Measurements from ENCODE around the gene KRTAP1-4.
"Not testable (repeated sequence)": the region's sequence is repeated elsewhere in the genome, so short reads cannot be mapped to it uniquely, and the experiment has no call there.

KRTAP1-4 gene

DNA sequence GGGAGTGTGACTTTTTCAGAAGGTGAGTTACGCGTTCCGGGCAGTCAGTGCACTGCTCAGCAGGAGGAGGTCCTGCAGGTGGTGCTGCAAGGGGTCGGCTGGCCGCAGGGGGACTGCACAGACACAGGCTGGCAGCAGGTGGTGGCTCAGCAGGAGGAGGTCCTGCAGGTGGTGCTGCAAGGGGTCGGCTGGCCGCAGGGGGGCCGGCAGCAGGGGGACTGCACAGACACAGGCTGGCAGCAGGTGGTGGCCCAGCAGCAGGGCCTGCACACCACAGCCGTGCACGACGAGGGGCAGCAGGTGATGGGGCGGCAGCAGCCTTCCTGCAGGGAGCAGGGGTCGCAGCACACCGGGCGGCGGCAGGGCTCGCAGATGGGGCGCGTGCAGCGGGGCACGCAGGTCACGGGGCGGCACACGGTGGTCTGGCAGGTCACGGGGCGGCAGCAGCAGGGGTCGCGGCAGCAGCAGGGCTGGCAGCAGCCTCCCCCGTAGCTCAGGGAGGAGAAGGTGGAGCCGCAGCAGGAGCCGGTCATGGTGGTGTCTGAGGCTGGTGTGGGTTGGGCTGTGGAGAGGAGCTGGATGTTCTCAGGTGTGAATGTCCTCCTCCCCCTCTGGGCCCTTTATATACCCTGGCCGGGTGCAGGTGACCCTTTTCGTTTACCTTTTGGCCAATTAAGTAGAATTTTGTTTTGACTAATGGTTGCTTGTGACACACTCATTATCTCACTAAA is 16.9 kb upstream of the KRTAP1-4 start, which contains the start of gene KRTAP2-1:
Gene KRTAP2-1 (minus strand): TSS at position 582 of the 731 bp plus-strand sequence. CDS start 49 bp downstream, at position 533.
- not testable (repeated sequence) for DNase-seq

DNA sequence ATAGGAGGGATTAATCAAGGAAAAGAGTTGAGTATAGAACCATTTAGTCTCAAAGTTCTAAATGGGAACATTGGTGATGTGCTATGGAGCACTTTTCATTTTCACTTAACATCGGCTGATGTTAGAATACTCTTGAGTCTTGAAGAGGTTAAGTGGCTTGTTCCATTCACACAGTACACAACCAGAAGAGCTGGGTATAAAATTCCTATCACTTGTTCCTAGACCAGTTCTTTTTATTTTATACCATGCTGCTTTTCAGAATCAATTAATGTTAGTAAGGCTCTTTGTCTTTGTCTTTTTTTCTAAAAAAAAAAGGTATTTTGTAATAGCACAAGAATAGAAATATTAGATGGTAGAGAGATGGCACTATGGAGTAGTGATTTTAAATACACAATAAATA is 13.0 kb upstream of the KRTAP1-4 start:
- no peak for DNase-seq

DNA sequence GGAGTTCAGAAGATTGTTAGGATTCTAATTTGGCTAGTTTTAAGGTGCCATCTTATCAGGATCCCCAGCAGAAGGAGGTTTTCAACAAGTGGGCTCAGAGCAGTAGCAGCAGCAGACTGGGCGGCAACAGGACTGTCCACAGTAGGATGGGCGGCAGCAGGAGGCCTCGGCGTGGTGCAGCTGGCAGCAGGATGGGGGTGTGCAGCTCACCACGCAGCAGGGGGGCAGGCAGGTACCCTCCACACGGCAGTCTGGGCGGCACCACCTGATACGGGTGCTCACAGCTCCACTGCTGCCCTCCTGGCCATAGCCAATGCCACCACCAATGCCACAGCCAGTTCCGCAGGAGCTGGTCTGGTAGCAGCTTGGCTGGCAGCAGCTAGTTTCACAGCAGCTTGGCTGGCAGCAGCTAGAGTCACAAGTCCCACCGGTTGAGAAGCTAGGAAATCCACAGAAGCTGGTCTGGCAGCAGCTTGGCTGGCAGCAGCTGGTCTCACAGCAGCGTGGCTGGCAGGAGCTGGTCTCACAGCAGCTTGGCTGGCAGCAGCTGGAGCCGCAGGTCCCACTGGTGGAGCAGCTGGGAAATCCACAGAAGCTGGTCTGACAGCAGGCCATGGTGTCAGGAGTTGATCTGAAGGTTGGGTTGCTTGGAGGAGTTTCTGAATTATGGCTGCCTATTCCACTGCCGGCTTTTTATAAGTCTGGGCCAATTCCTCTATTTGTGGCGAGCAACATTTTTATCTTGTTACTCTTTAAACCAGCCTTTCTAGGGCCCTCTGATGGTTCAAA is 11.0 kb upstream of the KRTAP1-4 start, which contains the start of gene KRTAP1-1:
Gene KRTAP1-1 (minus strand): TSS at position 668 of the 789 bp plus-strand sequence. CDS start 53 bp downstream, at position 615.
- DNase-seq: not testable (repeated sequence)

DNA sequence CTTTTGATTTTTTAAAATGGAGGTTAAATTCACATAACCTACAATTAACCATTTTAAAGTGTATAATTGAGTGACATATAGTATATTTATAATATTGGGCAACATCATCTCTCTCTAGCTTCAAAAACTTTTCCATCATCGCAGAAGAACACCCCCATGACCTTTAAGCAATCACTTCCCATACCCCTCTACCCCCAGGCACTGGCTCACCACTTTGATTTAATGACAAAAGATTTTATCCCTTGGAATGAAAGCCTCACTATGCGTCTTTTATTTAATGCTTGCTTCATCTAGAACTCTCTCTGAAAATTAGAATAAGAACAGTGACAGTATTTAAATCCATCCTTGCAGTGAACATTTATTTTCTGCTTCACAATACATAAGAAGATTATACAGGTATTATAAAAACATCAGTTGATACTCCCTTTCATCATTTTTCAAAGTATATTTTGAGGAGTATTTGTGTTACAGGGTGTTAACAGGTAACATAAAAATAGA is 7.9 kb upstream of the KRTAP1-4 start:
- DNase-seq: no peak

DNA sequence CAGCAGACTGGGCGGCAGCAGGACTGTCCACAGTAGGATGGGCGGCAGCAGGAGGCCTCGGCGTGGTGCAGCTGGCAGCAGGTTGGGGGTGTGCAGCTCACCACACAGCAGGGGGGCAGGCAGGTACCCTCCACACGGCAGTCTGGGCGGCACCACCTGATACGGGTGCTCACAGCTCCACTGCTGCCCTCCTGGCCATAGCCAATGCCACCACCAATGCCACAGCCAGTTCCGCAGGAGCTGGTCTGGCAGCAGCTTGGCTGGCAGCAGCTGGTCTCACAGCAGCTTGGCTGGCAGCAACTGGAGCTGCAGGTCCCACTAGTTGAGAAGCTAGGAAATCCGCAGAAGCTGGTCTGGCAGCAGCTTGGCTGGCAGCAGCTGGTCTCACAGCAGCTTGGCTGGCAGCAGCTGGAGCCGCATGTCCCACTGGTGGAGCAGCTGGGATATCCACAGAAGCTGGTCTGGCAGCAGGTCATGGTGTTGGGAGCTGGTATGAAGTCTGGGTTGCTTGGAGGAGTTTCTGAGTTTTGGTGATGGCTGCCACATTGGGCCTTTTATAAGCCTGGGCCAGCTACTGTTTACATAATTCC is 4.4 kb upstream of the KRTAP1-4 start, which contains the start of gene KRTAP1-3:
Gene KRTAP1-3 (minus strand): TSS at position 529 of the 590 bp plus-strand sequence. CDS start 53 bp downstream, at position 476.
- DNase-seq: not testable (repeated sequence)

DNA sequence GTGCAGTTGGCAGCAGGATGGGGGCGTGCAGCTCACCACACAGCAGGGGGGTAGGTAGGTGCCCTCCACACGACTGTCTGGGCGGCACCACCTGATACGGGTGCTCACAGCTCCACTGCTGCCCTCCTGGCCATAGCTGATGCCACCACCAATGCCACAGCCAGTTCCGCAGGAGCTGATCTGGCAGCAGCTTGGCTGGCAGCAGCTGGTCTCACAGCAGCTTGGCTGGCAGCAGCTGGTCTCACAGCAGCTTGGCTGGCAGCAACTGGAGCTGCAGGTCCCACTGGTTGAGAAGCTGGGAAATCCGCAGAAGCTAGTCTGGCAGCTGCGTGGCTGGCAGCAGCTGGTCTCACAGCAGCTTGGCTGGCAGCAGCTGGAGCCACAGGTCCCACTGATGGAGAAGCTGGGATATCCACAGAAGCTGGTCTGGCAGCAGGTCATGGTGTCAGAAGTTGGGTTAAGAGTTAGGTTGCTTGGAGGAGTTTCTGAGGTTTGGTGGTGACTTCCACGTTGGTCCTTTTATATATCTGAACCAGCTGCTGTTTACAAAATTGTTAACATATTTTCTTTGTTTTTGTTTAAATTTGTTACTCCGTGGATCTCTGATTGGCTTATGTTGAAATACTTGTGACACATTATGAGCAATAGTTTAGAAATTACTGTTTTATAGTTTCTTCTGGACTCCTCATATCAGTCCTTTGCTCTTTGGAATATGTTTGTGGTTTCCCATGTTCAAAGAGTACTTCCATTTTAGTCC is 3.1 kb downstream of the KRTAP1-4 start, which contains the start of gene KRTAP1-5:
Gene KRTAP1-5 (minus strand): TSS at position 494 of the 757 bp plus-strand sequence. CDS start 53 bp downstream, at position 441.
- DNase-seq: no peak

DNA sequence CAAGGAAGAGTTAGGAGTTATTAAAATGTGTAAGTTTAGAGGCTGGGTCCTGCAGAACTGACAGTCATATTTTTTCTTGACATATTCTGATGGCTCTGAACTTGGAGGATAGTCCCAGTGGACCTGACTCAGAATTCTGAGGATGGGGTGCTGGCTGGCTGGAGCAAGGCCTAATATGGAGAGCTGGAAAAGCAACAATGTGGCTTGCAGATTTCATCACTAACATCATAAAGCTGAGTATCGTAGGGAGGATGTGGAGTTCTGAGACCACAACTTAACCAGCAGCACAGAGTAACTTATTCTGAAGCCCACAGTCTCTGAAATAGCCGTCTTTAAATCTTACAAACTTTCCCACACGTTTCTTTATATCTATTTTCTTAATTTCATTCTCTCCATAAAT is 5.3 kb downstream of the KRTAP1-4 start:
- DNase-seq: no peak

DNA sequence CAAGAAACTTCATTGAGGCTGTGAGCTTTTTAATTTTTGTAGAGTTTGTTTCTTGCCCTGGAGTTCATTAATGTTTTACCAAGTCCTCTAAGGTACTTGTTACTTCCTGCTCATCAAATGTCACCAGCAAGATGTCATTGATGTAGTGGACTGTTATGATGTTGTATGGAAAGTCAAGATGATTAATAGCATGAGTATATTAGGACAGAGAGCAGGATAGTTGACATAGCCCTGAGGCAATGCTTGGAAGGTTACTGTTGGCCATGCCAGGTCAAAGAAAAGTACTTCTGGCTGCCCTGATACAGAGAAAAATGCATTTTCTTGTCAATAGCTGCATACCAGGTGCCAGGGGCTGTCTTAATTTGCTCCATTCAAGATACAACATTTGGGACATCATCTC is 9.7 kb downstream of the KRTAP1-4 start:
- DNase-seq: no peak

DNA sequence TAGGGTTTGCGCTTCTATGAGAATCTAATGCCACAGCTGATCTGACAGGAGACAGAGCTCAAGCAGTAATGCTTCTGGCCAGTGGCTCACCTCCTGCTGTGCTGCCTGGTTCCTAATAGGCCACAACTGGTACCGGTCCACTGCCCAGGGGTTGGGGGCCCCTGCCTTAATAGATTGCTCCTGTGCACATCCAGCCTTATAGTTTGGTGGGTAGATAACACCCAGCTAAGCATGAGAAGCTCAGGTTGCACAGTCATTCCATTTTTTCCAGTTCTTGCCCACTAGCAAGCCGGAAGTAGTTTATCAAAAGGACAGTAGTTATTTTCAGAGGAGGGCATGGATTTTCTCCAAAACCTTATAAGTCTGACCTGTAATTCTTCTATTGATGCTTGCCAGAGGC is 10.6 kb downstream of the KRTAP1-4 start:
- DNase-seq: no peak

DNA sequence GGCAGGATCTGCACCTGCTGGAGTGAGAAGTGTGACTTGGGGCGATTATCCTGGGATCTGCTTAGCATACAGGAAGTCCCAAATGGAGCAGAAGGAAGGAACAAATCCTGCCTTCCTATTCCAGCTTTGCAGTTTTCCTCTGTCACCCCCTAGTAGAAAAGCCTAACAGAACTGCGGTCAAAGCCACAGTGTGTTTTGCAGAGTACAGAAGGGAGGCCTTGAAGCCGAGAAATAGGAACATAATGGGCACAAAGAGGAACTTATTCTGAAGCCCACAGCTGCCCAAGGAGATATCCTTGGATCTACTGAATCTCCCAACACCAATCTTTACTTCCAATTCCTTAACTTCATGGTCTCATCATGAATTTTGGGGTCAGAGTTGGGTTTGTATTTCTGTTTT is 11.5 kb downstream of the KRTAP1-4 start:
- no peak for DNase-seq

DNA sequence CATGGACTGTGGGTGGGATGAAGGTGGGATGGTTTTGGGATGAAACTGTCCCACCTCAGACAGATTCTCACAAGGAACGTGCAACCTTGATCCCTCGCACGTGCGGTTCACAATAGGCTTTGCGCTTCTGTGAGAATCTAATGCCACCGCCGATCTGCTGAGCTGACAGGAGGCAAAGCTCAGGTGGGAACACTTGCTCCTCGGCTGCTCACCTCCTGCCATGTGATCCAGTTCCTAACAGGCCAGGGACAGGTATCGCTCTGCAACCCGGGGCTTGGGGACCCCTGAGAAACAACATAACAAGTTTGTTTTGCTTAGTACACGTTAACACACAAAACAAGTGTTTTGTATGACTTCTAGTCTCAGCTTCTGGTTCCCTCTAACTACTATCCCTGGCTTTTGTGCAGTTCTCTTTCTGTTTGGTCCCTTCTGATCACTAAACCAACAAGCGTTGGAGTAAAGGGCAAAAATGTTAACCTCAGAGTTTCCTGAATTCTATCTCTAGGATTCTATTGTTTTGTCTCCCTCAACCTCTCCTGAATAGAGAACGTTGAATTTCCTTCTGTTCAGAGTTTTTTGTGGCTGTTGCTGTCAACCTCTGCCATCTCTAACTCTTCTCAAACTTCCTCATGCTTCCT is 13.3 kb downstream of the KRTAP1-4 start:
- DNase-seq: no peak

DNA sequence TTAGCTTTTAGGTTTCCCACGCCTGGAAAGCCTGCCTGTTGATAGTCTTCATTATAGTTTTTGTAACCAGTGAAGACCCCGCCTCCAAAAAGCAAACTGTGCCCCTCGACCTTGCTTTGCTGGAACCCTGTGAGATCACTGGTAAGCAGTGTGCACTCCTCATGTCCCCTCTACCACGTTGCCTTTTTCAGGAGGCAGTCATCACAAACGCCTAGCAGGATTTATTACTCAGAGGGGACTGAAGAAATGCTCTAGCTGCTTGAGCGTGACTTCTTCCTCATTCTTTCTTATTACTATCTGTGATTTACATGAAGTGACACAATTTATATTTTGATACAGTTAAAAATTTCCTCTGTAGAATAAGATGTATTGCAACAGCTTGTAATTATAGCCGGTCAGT is 14.5 kb downstream of the KRTAP1-4 start:
- DNase-seq: no peak

DNA sequence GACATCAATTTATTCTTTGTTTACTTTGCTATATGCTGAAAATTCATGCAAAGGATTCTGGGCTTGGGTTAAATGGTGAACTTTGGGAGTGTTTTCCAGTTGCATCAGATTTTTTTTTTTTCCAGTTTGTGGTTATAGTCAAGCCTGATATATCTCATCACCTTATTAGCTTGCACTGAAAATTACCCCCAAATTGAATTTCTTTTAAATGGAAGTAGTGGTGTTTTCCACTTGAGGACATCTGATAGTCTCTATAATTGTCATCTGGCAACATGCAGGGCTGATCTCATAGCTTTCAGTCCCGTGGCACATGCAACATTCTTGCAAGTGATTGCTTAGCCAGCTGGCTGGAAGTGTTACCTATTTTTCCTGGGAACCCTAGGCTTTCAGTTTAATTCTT is 16.4 kb downstream of the KRTAP1-4 start:
- no peak for DNase-seq

DNA sequence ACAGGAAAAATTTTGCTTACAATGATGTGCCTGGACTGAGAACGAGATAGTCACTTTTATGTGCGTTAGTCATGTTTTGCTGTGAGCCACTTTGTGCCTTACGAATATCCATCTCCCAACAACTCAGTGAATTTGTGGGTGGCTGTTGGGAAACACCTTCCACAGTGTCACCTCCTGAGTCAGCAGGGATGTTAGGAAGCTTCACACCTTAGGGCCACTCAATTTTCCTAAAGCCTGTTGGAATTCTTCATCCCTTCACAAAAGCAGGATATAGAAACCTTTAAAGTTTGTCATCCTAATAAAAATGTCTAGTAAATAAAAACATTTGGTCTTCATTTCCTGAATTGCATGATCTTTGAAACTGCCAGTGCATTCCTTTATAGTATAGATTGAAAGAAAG is 16.8 kb downstream of the KRTAP1-4 start:
- no peak for DNase-seq

DNA sequence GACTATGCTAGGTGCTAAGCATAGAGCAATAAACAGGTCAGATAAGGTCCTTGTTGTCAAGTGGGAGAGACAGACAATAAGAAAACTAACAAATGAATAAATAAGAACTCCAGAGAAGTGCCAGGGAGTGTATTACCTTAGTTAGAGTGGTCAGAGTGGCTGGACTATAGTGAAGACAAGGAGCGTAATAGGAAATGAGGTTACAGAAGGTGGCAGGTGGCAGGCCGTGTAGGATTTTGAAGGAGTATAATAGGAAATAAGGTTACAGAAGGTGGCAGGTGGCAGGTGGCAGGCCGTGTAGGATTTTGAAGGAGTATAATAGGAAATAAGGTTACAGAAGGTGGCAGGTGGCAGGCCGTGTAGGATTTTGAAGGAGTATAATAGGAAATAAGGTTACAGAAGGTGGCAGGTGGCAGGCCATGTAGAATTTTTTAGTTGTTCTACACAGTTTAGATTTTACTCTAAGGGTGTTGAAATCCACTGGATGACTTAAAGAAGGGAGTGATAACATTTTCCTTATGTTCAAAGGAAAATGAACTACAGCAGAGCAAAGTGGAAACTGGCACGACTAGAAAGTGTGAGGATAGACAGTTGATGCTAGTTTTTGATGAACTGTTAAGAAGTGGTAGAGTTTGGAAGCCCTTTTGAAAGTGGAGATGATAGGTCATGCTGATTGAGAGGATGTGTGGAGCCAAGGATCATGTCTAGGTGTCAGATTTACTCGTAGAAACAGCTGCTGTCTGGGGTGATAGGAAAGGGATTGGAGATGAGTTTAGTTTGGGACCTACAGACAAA is 17.5 kb downstream of the KRTAP1-4 start:
- DNase-seq: no peak

DNA sequence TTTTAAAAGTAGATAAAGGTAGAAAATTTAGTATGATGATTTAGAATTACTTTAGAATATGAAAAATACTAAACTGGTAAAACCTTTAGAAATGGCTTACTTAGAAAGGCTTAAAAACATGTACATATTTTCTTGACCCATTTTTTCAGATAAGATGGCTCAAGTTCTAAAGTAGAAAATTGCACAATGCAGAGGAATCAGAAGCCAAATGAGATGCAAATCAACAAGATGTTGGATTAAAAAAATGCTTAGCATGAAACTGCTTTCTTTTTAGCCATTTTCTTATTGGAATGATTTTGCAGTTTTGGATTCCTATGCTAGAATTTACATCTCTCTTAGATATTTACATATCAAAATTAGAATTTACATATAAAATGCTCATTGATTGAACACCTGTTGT is 19.6 kb downstream of the KRTAP1-4 start:
- DNase-seq: no peak

DNA sequence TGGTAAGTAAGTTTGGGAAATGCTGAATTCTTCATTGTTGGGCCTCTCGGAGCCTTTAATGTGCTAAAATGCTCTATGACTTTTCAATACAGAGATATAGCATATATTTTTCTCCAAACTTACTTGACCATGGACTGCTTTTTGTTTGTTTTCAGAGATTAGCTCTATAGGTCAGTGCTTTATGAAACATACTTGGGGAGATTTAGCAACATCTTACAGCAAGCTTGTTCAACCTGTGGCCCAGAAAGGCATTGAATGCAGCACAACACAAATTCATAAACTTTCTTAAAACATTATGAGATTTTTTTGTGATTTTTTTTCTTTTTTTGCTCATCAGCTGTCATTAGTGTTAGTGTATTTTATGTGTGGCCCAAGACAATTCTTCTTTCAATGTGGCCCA is 20.1 kb downstream of the KRTAP1-4 start:
- DNase-seq: no peak

DNA sequence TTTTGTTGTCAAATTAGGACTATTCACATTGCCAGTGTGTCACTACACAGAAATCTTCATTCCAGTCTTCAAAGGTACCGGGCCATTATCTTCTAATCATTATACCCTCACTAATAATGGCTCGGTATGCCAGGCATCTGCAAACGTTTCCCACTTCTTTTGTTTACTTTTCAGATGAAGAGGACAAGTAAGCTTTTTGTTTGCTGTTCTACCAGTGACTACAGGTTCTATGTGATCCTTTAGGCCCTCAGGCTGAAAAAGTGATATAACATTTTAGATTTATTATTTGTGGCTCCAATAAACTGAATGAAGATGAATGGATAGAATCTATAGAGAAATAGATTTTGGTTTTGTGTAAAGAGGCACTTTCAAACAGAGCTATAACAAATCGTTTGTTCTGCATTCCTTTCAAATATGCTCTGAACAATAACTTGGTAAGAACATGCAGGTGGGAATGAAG is 20.7 kb downstream of the KRTAP1-4 start:
- DNase-seq: no peak

DNA sequence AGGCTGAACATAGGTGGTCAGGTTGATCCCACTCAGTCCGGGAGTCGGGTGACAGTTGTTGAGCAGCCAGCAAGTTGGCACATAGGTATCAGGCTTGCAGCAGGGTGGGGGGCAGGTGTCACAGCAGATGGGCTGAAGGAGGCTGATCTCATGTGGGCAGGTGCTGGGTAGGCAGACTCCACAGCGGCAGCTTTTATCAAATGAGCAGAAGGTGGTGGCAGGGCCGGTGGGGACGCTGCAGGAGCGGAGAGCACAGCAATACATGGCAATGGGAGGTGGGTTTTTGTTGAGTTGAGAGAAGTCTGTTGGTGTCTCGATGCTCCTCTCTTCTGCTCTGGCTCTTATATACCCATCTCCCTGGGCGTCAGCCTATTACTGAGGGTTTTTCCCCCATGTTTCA is 21.2 kb downstream of the KRTAP1-4 start, which contains the start of gene KRTAP3-1:
Gene KRTAP3-1 (minus strand): TSS at position 318 of the 400 bp plus-strand sequence. CDS start 54 bp downstream, at position 264.
- no peak for DNase-seq

DNA sequence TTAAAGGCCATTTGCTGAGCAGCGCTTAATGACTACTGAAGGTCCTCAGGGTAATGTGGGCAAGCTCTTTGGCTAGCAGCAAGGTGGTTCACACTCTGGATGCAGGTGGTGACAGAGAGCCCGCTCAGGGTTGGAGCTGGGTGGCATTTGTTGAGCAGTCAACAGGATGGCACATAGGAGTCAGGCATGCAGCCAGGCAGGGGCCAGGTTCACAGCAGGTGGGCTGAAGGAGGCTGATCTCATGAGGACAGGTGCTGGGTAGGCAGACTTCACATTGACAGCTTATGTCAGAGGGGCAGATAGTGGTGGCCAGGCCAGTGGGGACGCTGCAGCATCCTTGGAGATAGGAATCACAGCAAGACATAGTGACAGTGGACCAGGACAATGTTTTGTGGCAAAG is 25.6 kb downstream of the KRTAP1-4 start:
- no peak for DNase-seq

DNA sequence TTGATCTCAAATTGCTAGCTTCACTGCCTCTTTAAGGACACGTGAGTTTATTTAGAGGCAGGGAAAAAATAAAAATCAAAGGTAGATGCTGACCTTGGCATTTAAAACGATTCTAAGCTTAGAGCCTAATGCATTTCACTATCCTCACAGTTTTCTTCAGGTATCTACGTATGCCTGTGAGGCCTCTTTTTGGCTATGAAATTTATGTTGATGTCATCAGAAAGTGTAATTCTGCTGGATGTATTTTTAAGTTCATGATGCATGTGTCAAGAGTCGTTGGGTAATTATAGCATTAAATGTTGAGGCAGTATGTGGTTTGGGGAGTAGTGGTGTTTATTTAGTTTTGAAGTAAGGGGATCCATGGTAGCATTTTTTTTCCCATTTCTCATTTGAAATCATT is 26.1 kb downstream of the KRTAP1-4 start:
- DNase-seq: no peak
